Osteocyte (in vitro differentiated cells): Measurements from ENCODE around the gene COX7A2. TPM values are rescaled to one million over a fixed set of nuclear protein-coding genes. Genes with fewer than 3 reads are reported as not detected.

ENCODE experiments used
- DNase-seq: peaks from one replicate; pipeline ENCODE4 v3.0.0; 2021; ENCODE audit warnings: mixed read lengths; ENCODE audit not compliant: unreplicated experiment; ENCODE audit errors: extremely low spot score
- H3K27ac Mint-ChIP-seq: one replicate; pipeline ENCODE4 v1.8.0; 2021; ENCODE audit warnings: mild to moderate bottlenecking, mixed read lengths; ENCODE audit not compliant: unreplicated experiment
- H3K27me3 Mint-ChIP-seq: one replicate; pipeline ENCODE4 v1.8.0; 2021; ENCODE audit warnings: mixed read lengths; ENCODE audit not compliant: unreplicated experiment
- H3K36me3 Mint-ChIP-seq: one replicate; pipeline ENCODE4 v1.8.0; 2021; ENCODE audit warnings: mixed read lengths; ENCODE audit not compliant: unreplicated experiment
- H3K4me1 Mint-ChIP-seq: one replicate; pipeline ENCODE4 v1.8.0; 2021; ENCODE audit warnings: mixed read lengths; ENCODE audit not compliant: unreplicated experiment
- H3K4me3 Mint-ChIP-seq: one replicate; pipeline ENCODE4 v1.8.0; 2021; ENCODE audit warnings: mild to moderate bottlenecking, moderate library complexity, mixed read lengths; ENCODE audit not compliant: unreplicated experiment
- H3K9me3 Mint-ChIP-seq: one replicate; pipeline ENCODE4 v1.8.0; 2021; ENCODE audit warnings: mixed read lengths; ENCODE audit not compliant: unreplicated experiment
- total RNA-seq: library from RNA; stranded (reverse); gene quantifications from 2 replicates; pipeline ENCODE4 v1.2.1, GENCODE V29; 2021
- TF ChIP-seq, protein P1 (sequence below): fragments of 200-600 bp; sonication (generic); IDR thresholded peaks from 2 replicates; pipeline ENCODE4 v1.5.0; 2021; ENCODE audit warnings: antibody characterized with exemption, mild to moderate bottlenecking, moderate library complexity

COX7A2 gene
- total RNA-seq, 1 donor from 2014 or later = 253 TPM

- Mint-ChIP-seq H3K9me3 (no peaks in the 10 kb centered on the region), H3K4me3 (no peak overlapping the region), H3K27me3 (no peaks in the 10 kb centered on the region), H3K27ac (no peak overlapping the region), H3K36me3 (no peaks in the 10 kb centered on the region), H3K4me1 (peaks cover 46% of the 10 kb centered on the region)
- TF ChIP-seq, protein P1, sequence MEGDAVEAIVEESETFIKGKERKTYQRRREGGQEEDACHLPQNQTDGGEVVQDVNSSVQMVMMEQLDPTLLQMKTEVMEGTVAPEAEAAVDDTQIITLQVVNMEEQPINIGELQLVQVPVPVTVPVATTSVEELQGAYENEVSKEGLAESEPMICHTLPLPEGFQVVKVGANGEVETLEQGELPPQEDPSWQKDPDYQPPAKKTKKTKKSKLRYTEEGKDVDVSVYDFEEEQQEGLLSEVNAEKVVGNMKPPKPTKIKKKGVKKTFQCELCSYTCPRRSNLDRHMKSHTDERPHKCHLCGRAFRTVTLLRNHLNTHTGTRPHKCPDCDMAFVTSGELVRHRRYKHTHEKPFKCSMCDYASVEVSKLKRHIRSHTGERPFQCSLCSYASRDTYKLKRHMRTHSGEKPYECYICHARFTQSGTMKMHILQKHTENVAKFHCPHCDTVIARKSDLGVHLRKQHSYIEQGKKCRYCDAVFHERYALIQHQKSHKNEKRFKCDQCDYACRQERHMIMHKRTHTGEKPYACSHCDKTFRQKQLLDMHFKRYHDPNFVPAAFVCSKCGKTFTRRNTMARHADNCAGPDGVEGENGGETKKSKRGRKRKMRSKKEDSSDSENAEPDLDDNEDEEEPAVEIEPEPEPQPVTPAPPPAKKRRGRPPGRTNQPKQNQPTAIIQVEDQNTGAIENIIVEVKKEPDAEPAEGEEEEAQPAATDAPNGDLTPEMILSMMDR = no peak
- DNase-seq = no peak
Measured at GRCh38 chr6:75213732-75214131, 29.9 kb downstream of the COX7A2 start.

DNA sequence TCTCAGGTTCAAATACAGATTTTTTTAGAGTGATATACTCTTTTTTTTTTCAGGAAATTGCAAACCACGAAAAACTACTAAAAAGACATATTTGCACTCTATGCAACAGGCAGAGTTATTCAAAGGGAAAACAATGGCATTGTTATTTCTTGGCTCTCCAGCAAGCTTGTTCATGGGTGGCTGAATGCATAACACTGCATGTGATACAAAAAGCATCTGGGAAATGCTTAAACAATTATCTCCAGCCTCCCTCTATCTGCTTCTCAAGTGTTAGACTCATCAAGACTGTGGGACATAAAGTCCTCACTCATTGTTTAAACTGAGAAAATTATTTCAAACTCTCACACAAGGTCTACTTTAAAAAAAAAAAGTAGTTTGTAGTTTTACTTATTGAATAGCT lies 30.5 kb downstream of the COX7A2 start:
- DNase-seq = no peak

DNA sequence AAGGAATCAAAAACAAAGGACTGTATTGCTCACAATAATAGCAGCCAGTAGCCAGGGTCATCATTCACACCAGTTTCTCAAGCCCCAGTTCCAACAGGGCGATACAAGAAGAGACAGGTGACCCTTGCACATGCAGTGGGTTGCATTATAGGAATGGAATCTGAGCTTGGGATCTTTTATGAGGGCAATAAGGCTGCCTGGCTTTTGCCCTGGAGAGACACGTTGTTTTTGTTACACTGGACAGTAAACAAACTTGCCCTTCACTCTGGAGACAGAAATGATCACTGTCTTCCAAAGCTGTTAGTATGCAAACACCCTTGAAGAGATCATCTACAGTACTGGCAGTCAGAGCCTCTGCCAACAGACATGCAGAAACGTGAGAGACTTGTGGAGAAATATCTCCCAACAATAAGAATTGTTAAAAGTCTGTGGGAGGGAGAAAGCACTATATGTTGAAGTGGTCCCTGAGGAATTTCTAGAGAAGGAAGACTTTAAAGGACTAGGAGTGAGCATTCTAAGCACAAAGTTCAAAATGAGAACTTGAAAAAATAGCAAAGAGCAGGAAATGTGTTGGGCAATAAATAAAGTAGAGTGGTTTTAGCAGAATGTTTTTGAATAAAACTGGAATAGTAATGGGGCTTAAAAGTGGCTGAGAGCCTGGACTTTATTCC lies 31.5 kb downstream of the COX7A2 start:
- DNase-seq = no peak
- TF ChIP-seq, protein P1 = no peak
- Mint-ChIP-seq H3K9me3 (no peaks in the 10 kb centered on the region), H3K4me3 (no peak overlapping the region), H3K36me3 (no peaks in the 10 kb centered on the region), H3K27me3 (no peaks in the 10 kb centered on the region), H3K4me1 (peaks cover 56% of the 10 kb centered on the region), H3K27ac (no peak overlapping the region)

More for the DNA sequence above, 30.5 kb downstream of the COX7A2 start:
- no peaks in the 10 kb centered on the region for H3K9me3 Mint-ChIP-seq
- H3K36me3 Mint-ChIP-seq = no peaks in the 10 kb centered on the region
- no peak overlapping the region for H3K4me3 Mint-ChIP-seq
- TF ChIP-seq, protein P1 = no peak
- H3K27me3 Mint-ChIP-seq = no peaks in the 10 kb centered on the region
- peaks cover 53% of the 10 kb centered on the region for H3K4me1 Mint-ChIP-seq
- H3K27ac Mint-ChIP-seq = no peak overlapping the region

- no peaks in the 10 kb centered on the region for H3K36me3 Mint-ChIP-seq
- no peak overlapping the region for H3K27ac Mint-ChIP-seq
- peaks cover 61% of the 10 kb centered on the region for H3K4me1 Mint-ChIP-seq
- TF ChIP-seq, protein P1 = peak; percentile 84
- no peak overlapping the region for H3K4me3 Mint-ChIP-seq
- H3K27me3 Mint-ChIP-seq = no peaks in the 10 kb centered on the region
- DNase-seq = no peak
- H3K9me3 Mint-ChIP-seq = no peaks in the 10 kb centered on the region
Measured at GRCh38 chr6:75210885-75211739, 32.5 kb downstream of the COX7A2 start.

DNA sequence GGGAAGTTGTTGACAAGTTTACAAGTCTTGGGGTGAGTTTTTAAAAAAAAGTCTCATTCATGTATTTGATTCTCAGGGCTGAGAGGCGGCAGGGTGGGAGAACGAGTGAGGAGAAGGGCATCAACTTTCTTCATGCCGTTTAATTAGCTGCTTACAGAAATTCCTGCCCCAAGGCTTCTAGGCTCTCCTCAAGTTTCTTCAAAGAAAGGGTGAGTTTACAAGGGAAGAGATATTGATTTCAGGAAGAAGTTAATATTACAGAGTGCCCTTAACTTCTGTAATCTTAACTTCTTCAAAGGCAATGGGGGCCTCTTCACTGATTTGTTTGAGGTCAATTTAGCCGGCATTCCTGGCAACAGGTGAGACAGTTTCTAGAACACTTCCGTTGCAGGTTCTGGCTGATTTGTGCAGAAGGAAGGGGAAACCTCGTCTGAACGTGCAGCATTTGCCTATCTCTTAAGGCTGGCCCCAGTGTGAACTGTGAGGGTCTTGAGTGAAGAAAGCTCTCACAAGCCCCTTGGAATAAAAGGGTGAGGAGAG lies 34.3 kb downstream of the COX7A2 start:
- Mint-ChIP-seq H3K27ac (peak overlapping the region; percentile 71), H3K4me3 (peak overlapping the region; percentile 66), H3K27me3 (no peaks in the 10 kb centered on the region), H3K4me1 (peaks cover 61% of the 10 kb centered on the region), H3K9me3 (no peaks in the 10 kb centered on the region), H3K36me3 (peaks cover 9% of the 10 kb centered on the region)
- no peak for DNase-seq
- TF ChIP-seq, protein P1 = peak; percentile 14
